Right atrium auricular region (tissue), 2 donors: ENCODE results near the gene HS6ST2. TPM values are rescaled to one million over a fixed set of nuclear protein-coding genes. Genes with fewer than 3 reads are reported as not detected.

ENCODE experiments used
- DNase-seq: peaks from one replicate; pipeline ENCODE4 v3.0.0-alpha.2; 2019; ENCODE audit warnings: low spot score
- H3K27ac ChIP-seq, 2 donors: fragments of 200-600 bp; sonication (generic); 1 replicate in 1 of 2; 2 replicates in 1 of 2; pipeline ENCODE4 v1.5.1; 2016 to 2019
- H3K27me3 ChIP-seq, 2 donors: fragments of 200-600 bp; sonication (generic); one replicate each; pipeline versions ENCODE4 v1.5.1 to v1.6.0; 2017 to 2019
- H3K36me3 ChIP-seq: fragments of 200-600 bp; sonication (generic); one replicate; pipeline ENCODE4 v1.5.1; 2016
- H3K4me1 ChIP-seq, 2 donors: fragments of 200-600 bp; sonication (generic); one replicate each; pipeline versions ENCODE4 v1.5.1 to v1.6.0; 2017 to 2019
- H3K4me3 ChIP-seq, 2 donors: fragments of 200-600 bp; sonication (generic); 1 replicate in 1 of 2; 2 replicates in 1 of 2; pipeline ENCODE4 v1.5.1; 2017 to 2019; ENCODE audit warnings: mild to moderate bottlenecking in 1 of 2, moderate library complexity in 1 of 2
- H3K9me3 ChIP-seq, 2 donors: fragments of 200-600 bp; sonication (generic); one replicate each; pipeline ENCODE4 v1.5.1; 2019
- CTCF ChIP-seq, 2 donors: fragments of 200-600 bp; sonication (generic); IDR thresholded peaks; one replicate each; pipeline ENCODE4 v1.5.1; 2019; ENCODE audit warnings: antibody characterized with exemption in 2 of 2
- total RNA-seq, 2 donors: library from RNA; depleted of rRNA; stranded (reverse); fragments of >200 nt; gene quantifications; one replicate each; pipeline ENCODE4 v1.1.0, GENCODE V29; 2016

HS6ST2 gene
- total RNA-seq, 2 donors from 2014 or later: 0.26 to 0.39 TPM

- DNase-seq: no peak
- Histone ChIP-seq H3K27ac (no peak overlapping the region), H3K4me1 (no peaks in the 10 kb centered on the region), H3K36me3 (no peaks in the 10 kb centered on the region), H3K4me3 (no peak overlapping the region), H3K27me3 (no peaks in the 10 kb centered on the region), H3K9me3 (no peaks in the 10 kb centered on the region)
- TF ChIP-seq CTCF (IDR thresholded peaks at IDR 0.05): peak; percentile 16 to 63
Measured at GRCh38 chrX:132740316-132741123, 217.9 kb downstream of the HS6ST2 start.

GRCh38 chrX:132738951-132739350 lies 219.5 kb downstream of the HS6ST2 start:
- no peaks in the 10 kb centered on the region for H3K9me3 ChIP-seq
- no peak for DNase-seq
- no peaks in the 10 kb centered on the region for H3K27me3 ChIP-seq
- no peaks in the 10 kb centered on the region for H3K4me1 ChIP-seq
- TF ChIP-seq CTCF (IDR thresholded peaks at IDR 0.05): no peak
- H3K27ac ChIP-seq: no peak overlapping the region
- H3K4me3 ChIP-seq: no peak overlapping the region
- H3K36me3 ChIP-seq: no peaks in the 10 kb centered on the region

- DNase-seq: no peak
- no peaks in the 10 kb centered on the region for H3K27me3 ChIP-seq
- H3K9me3 ChIP-seq: no peaks in the 10 kb centered on the region
- no peak overlapping the region for H3K4me3 ChIP-seq
- no peaks in the 10 kb centered on the region for H3K36me3 ChIP-seq
- H3K4me1 ChIP-seq: no peaks in the 10 kb centered on the region
- no peak overlapping the region for H3K27ac ChIP-seq
- TF ChIP-seq CTCF (IDR thresholded peaks at IDR 0.05): no peak
Measured at GRCh38 chrX:132737743-132738142, 220.7 kb downstream of the HS6ST2 start.

- Histone ChIP-seq H3K36me3 (no peaks in the 10 kb centered on the region), H3K27me3 (no peaks in the 10 kb centered on the region), H3K9me3 (no peaks in the 10 kb centered on the region), H3K27ac (no peak overlapping the region), H3K4me3 (no peak overlapping the region), H3K4me1 (no peaks in the 10 kb centered on the region)
- no peak for TF ChIP-seq CTCF (IDR thresholded peaks at IDR 0.05)
- DNase-seq: no peak
Measured at GRCh38 chrX:132732236-132732635, 226.2 kb downstream of the HS6ST2 start.

- no peak for TF ChIP-seq CTCF (IDR thresholded peaks at IDR 0.05)
- H3K4me3 ChIP-seq: no peak overlapping the region
- no peaks in the 10 kb centered on the region for H3K4me1 ChIP-seq
- H3K36me3 ChIP-seq: no peaks in the 10 kb centered on the region
- H3K9me3 ChIP-seq: no peaks in the 10 kb centered on the region
- no peak for DNase-seq
- H3K27ac ChIP-seq: no peak overlapping the region
- no peaks in the 10 kb centered on the region for H3K27me3 ChIP-seq
Measured at GRCh38 chrX:132730726-132731125, 227.7 kb downstream of the HS6ST2 start.

DNA sequence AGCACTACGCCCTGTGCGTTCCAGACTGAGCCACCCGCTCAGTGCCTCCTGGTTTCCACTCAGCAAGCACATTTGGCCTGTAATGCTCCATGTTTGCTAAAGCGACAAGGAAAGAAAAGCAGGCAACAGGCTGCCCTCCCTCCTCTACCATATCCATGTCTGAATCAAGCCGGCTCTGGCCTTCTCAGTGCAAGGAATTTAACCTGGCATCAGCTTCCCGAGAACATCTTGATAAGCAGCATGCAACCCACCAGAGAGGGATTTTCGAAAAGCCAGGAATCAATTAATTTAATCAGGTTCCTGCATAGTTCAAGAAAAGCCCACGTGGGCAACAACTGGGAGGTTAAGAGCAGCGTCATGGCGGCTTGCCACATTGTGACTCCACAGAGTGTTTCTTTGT lies 228.2 kb downstream of the HS6ST2 start:
- no peak for TF ChIP-seq CTCF (IDR thresholded peaks at IDR 0.05)
- Histone ChIP-seq H3K27ac (no peak overlapping the region), H3K4me1 (no peaks in the 10 kb centered on the region), H3K36me3 (no peaks in the 10 kb centered on the region), H3K9me3 (peaks cover 0 to under 1% of the 10 kb centered on the region in 2 donors), H3K4me3 (no peak overlapping the region), H3K27me3 (no peaks in the 10 kb centered on the region)
- DNase-seq: no peak
